ENCODE results near the gene DNM1.

DNM1 gene

DNA sequence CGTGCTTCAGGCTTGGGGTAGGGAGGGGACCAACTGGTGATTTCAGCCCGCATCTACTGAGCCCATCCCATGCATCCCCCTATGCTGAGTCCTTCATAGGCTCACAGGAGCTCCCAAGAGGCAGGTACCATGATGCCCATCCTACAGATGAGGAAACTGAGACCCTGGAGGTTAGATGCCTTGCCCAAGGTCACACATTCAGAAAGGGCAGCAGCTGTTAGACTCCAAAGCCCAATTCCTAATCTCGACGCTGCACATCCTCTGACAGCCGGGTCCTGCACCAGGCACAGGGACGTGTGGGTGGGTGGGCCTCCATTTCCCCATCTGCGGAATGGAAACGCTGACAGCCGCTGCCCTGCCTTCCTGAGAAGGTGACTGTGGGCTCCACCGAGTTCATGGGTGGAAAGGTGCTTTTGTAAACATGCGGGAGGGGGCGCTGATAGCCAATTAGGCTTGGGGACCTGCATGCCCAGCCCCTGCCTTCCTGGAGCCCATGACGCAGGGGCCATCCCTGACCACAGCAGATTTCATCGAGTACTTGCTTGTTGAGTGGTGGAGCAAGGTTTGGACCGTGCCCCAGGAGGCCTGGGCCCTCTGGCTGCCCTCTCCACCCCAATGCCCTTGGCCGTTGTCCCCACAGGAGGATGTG lies 2.2 kb downstream of the DNM1 start:
- DNase-seq (ENCODE audit: low read depth), result no peak

DNA sequence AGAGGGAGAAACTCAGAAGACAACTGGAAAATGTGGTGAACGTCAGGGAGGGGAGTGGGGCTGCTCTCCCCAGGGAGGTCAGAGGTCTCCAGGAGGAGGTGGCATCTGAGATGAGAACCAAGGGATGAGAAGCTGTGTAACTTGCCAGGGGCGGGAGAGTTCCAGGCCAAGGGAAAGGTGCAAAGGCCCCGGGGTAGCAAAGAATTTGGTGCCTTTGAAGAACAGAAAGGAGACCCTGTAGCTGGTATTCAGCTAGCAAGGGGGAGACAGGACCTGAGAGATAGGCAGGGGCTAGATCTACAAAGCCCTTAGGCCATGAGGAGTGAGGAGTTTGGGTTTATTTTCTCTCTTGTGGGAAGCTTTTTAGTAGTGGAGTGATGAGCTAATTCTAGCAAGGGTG lies 3.3 kb downstream of the DNM1 start:
- no peak for DNase-seq (ENCODE audit: low read depth)

DNA sequence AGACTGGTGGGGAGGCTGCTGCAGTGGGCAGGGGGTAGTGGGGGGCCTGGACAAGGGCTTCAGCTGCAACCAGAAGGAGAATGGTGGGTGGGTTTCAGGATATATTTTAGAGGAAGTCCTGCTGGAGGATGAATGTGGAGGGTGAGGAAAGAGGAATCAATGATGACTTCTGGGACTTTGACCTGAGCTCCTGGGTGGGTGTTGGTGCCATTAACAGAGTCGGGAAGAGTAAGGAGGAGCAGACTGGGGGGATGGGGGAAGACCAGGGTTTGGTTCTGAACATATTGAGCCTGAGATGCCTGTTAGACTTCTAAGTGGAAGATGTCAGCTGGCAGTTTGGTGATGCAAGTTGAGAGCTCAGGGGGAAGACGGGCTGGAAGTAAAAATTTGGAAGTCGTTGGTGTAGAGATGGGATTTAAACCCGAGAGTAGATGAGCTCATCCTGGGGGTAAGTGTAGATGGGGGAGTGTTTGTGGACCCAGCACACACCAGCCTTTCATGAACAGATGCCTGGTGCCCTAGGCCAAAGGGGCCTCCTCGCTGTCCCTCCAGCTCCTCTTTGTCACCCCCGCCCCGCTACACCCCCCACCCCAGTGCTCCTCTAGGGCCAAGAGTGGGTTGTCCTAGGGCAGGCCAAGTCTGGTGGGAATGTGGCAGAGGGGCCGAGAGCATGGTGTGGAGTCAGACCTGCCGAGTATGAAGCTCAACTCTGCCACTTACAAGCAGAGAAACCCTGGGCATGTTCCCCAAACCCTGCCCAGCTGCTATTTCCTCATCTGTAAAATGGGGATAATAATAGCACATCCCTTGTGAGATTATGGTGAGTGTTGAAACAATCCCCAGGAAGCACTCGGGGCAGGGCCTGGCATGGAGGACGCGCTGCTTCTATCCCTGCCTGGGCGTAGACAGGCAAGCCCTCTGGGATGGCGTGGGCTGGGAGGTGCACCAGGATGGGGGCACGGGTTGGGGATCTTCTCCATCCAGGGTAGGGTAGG lies 4.0 kb downstream of the DNM1 start:
- no peak for DNase-seq (ENCODE audit: low read depth)

DNA sequence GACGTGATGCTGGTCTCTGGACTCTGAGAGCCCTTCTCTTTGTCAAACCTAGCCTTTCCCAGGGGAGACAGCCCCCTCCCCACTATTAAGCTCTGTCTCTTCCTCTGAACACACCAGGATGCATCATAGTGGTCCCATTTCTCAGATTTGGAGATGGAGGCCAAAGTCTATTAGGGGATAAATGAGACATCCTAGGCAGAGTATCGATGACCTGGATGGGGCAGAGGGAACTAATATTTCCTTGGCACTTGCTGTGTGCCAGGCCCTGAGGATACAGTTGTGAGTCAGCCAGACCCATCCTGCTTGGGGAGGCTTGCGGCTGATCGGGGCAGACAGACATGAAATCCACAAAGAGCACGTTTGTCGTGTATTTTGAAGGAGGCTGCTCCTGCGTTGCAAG lies 5.2 kb downstream of the DNM1 start:
- DNase-seq (ENCODE audit: low read depth), result no peak

DNA sequence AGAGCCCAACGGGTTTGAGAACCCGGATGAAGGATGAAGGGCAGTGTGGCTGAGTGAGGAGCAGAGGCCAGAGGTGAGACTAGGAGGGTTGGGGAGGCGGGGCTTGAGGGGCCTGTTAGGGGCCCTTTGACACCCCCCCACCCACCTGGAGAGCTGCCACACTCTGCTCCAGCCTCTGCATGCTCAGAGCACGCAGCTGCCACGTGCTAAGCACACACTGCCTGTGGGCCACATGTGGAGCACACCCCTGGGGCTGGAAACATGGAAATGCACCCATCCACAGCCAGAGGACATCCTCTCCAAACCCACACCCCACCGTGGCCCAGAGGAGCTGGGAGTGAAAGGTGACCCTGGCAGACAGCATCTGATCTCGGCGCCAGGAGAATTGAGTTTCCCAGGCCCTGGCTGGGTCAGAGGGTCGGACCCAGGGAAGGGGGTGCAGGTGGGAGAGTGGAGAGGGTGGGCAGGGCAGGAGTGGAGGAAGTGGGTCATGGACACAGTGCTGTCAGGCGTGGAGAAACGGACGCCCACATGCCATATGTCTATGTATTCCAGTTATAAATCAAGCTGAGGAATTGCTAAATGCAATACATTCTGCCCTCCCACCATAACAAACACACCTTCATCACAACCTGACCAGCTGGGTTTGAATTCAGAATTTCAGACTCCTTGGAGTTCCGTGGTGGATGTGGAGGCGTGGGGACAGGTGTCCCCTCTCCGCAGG lies 5.9 kb downstream of the DNM1 start:
- no peak for DNase-seq (ENCODE audit: low read depth)

DNA sequence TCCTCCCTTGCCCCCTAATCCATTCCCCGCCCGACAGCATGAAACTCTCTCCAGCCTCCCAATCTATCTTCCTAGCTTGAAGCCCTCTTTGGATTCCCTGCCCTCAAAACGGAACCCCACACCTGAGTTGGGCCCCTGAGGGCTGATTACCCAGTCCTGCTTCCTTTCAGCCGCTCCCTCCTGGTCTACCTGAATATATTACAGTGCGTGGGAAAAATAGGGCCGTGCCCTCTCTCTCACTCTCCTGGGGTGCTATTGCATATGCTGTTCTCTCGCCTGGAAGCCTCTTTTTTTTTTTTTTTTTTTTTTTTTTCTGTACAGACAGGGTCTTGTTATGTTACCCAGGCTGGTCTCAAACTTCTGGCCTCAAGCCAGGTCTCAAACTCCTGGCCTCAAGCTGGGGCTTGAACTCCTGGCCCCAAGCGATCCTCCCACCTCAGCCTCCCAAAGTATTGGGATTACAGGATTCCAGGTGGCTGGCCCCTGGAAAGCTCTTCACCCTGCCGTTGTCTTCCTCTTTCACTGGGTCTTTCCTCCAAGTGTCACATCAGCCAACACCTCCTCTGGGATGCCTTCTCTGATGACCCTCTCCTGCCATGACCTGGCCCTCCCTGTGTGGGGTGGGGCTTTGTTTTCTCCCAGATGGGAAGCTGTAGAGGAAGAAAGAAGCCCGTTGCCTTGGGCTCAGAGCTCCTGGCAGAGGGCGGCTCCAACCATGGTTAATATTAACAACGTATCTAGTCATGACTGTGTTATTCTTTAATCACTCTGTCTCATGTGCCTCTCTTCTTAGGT lies 8.2 kb downstream of the DNM1 start:
- no peak for DNase-seq (ENCODE audit: low read depth)

DNA sequence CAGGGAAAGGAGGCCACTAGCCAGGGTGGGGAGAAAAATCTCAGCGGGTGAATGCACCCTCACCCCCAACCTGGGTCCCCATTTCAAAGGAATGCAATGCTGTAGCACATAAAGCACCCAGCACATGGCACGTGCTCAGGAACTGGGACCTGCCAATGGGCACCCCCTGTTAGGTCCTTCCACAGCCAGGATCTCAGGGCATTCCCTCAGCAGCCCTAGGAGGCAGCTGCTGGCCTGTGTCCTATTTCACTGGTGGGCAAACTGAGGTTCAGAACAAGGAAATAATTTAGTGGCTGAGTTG lies 8.8 kb downstream of the DNM1 start:
- no peak for DNase-seq (ENCODE audit: low read depth)

DNA sequence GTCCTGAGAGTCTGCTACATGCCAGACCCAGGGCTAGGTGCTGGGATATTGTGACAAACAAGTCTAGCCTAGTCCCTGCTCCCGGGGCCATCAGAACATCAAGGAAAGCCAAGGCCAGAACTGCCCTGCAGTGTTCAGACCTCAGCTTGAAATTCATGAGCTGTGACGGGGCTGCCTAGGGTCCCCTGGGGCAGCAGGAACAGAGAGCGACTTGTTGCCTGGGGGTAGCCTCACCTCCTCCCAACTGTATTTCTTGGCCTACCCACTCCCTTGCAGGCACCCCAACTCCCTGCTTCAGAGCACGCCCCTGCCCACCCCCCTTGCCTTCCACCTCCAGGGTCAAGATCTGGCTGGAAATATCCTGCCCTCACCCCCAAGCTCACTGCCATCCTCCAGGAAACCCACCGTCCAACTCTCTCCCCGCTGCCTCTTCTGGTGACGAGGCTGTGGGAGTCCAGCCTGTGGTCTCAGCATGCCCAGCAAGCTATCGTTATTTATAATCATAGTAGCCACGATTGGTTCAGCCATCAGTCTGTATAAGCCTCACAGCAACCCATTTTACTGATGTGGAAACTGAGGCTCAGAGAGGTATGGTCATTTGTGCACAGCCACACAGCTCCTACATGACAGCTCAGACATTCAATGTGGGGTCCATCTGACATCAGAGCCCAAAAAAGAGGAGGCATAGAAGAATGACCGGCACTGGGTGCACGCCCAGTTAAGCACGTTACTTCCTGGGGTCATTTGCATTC lies 10.7 kb downstream of the DNM1 start:
- no peak for DNase-seq (ENCODE audit: low read depth)

DNA sequence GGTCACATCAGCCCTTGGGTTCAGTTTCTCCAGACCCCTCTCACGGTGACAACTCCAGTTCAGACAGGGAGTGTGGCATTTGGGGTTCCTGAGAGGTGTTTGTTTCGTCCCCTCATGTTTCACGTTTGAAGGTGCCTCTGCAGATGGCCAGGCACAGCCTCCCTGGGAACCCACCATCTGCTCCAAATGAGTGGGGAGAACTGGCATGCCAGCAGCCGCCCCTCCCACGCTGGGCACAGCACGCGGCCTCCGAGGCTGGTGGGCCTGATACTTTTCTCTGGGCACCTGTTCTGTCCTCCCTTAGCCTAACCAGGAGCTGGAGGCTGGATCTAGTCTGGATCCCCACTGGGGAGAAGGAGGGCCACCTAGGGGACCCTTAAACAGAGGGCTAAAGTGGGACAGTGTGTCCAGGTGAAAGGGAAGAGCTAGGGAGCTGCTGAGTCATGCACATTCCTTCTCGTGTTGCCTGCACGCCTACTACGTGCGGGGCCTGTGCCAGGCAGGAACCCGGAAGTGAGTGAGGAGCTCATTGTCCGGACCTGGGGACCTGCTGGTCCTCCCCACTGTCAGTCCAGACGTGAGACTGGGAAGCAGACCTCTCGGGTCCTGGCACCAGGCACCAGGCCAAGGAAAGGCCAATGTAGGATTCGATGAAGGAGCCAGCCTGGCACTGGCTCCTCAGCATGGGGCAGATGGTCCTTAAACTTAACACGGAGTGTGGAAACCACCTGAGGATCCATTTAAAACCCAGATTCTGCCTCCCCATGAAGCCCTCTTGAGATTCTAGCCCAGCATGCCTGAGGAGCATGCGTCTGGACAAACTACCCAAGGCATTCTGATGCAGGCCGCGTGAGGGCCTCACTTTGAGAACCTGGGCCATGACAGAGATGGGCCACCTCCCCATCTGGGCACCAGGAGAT lies 11.7 kb downstream of the DNM1 start:
- no peak for DNase-seq (ENCODE audit: low read depth)

DNA sequence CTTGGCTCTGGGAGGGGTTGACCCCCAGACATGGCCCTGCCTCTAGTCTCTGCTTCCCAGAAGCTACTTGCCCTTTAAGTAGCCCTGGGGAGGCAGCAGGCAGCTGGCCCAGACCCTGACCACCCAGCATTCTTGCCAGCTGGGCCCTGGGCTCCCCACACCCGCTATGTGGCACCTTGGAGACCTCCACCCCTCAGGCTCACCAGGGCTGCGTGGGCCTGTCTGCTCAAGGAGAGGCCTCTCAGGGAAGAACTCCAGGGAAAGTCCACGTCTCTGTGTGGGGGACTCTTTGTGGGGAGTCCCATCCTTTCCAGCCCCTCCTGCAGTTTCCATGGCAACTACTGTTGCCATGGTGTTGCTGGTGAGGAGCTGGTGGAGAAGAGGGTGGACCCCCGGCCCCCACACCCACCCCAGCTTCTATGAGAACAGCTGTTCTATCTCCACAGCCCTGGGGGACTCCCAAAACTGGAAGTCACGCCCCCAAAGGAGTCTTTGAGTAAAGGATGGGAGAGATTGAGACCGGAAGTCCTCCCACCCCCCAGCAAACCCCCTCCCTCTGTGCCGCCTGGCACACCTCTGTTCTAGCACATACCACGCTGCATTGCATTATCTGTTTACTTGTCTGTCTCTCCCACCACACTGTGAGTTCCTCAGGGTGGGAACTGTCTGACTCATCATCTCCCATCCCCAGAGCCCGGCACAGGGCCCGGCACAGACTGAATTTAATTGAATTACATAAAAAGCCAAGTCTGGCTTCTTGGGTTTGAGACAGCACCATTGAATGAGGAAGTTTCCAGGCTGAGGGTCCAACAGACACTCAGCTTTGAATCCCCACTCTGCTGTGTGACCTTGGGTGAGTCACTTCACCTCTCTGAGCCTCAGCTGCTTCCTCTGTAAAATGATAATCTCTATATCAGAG lies 12.6 kb downstream of the DNM1 start:
- no peak for DNase-seq (ENCODE audit: low read depth)

DNA sequence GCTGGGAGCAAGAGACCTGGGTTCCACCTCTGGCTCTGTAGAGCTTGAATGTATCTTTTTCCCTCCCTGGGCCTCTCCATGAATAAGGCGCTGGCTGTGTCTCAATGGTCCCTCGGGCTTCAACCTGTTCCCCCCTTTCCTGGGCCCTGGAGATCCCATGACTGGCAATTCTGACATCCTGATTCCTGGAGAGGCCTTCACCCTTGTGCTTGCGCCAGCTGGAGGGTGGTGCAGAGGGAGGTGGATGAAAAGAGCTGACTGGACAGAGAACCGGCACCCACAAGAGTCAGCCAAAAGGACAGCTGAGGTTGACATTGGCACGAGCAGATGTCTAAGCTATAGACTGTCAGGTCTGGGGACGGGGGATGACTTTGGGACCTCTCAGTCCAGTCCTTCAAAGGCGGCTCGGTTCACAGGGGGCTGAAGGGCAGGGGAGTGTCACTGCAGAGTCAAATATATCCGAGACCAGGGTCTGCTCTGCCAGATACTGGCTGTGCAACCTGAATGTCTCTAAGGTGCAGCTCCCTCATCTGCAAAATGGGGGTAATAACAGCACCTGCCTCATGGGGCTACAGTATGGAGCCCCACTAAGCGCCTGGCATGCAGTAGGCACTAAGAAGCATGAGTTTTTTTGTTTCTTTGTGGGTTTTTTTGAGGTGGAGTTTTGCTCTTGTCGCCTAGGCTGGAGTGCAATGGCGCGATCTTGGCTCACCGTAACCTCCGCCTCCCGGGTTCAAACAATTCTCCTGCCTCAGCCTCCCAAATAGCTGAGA lies 13.8 kb downstream of the DNM1 start:
- no peak for DNase-seq (ENCODE audit: low read depth)

DNA sequence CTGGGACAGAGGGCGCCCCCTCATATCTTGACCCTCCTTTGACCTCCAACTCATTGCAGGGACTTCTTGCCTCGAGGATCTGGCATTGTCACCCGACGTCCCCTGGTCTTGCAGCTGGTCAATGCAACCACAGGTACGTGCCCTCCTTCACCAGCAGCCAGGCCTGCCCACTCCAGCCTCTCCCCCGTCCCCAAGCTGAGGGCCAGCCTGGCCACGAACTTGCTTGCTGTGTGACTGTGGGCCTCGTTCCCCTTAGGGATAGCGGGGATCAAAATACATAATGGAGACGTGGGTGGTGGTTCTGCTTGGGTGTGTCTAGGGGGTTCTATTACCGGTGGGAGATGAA lies 15.0 kb downstream of the DNM1 start:
- no peak for DNase-seq (ENCODE audit: low read depth)

DNA sequence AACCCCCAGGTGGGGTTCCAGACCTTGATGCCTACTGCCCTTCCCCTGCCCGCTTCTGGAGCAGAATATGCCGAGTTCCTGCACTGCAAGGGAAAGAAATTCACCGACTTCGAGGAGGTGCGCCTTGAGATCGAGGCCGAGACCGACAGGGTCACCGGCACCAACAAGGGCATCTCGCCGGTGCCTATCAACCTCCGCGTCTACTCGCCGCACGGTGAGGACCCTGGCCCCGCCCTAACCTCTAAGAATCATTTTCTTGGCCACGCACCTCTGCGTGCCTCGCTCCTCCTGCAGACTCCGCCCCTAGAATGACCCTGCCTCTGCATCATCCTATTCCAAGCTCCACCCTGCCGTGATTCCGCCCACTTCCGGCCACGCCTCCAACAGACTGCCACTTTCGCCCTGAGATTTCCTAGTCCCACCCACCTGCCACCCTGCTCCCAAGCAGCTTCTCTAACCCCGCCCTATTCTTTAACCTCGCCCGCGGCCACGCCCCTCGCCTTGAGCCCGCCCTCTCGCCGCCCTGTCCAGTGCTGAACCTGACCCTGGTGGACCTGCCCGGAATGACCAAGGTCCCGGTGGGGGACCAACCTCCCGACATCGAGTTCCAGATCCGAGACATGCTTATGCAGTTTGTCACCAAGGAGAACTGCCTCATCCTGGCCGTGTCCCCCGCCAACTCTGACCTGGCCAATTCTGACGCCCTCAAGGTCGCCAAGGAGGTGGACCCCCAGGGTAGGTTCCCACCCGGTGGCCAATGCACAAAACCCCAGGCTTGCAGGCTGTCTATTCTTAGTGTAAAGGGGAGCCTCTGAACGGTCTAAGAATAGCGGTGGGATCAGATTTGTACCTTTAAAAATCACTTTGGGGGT lies 15.6 kb downstream of the DNM1 start:
- peak; percentile 74 for DNase-seq (ENCODE audit: low read depth)

DNA sequence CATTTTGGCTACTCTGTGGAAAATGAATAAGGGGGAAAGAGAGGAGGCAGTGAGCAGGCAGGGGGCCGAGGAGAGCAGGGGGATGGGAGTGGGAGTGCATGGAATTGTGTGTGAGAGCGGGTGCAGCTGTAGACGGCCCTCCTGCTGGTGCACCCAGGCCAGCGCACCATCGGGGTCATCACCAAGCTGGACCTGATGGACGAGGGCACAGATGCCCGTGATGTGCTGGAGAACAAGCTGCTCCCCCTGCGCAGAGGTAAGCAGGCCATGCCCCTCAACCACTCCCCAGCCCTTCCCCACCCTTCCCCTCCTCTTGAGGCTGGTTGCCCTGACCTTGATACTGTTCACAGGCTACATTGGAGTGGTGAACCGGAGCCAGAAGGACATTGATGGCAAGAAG lies 16.7 kb downstream of the DNM1 start:
- no peak for DNase-seq (ENCODE audit: low read depth)

DNA sequence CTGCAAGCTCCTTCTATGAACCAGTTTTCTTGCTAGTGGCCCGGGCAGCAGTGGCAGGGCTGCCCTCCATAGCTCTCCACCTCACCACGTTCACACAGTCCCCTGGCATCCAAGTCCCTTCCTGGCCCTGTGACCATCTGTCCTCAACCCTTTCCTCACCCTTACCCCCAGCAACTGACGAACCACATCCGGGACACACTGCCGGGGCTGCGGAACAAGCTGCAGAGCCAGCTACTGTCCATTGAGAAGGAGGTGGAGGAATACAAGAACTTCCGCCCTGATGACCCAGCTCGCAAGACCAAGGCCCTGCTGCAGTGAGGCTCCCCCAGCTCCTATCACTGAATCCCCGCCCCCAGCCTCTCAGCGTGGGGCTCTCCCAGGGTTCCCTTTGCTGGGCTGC lies 18.8 kb downstream of the DNM1 start:
- no peak for DNase-seq (ENCODE audit: low read depth)

DNA sequence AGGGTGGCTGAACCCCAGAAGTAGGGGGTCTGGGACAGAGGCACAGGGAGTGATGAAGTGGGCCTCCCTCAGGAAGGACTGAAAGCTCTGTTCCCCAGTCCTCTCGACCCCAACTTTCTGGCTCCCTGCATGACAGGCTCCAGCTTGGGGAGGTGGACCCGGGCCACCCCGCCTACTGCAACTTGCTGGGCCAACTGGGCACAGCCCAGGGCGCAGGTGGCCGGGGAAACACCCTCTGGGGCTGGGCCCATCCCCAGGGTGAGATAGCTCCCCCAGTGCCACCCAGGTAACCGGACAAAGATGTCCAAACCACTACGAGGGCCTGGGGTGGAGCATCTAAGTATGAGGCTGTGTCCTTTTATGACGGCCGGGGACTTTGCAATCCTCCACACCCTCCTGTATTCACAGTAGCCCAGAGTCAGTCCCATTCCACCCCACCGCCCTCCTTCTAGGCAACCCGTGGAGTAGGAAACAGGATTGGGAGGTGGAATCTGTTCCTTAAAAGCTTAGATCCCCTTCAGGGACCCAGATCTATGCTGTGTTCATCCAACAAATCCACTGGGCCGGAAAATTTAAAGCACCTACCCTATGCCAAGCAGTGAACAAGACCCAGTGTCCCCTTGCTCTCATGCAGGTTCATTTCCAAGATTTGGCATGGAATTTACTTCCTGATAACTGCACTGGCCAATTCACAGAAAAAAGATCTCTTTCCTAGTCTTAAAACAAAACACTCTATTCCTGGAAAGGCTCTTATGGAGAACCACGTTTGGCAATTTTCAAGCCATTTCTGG lies 19.9 kb downstream of the DNM1 start:
- DNase-seq (ENCODE audit: low read depth), result no peak

DNA sequence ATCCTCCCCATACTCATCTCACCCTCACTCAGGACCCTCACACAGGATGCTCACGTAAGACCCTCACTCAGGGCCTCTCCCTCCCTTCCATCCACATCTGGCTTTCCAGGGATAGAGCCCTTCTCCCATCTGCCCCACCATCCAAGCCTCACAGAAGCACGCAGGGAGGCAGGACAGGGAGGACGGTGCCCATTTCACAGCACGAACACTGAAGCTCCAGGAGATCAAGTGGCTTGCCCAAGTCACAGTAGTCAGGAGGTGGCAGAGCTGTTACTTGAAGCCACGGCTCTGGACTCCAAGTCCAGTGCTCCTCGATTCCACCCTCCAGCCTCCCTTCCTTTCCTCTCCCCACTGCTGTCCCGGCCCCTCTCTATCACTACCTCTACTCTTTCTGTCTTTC lies 21.7 kb downstream of the DNM1 start:
- no peak for DNase-seq (ENCODE audit: low read depth)

Measured in stimulated activated CD8-positive, alpha-beta memory T cell treated with anti-CD3 and anti-CD28 coated beads, Interleukin-12 subunit alpha, Interleukin-12 subunit beta, amount 100 ng/mL, for 4 hours (primary cell).